SW 1271 (cell line): ENCODE results near the gene STK17B.
"Not testable (repeated sequence)": the region's sequence is repeated elsewhere in the genome, so short reads cannot be mapped to it uniquely, and the experiment has no call there.

ENCODE experiments used
- DNase-seq, 2 experiments: peaks; one replicate each; lab custom pipeline; 2025; lab: John Stamatoyannopoulos, UW

Gene STK17B

DNA sequence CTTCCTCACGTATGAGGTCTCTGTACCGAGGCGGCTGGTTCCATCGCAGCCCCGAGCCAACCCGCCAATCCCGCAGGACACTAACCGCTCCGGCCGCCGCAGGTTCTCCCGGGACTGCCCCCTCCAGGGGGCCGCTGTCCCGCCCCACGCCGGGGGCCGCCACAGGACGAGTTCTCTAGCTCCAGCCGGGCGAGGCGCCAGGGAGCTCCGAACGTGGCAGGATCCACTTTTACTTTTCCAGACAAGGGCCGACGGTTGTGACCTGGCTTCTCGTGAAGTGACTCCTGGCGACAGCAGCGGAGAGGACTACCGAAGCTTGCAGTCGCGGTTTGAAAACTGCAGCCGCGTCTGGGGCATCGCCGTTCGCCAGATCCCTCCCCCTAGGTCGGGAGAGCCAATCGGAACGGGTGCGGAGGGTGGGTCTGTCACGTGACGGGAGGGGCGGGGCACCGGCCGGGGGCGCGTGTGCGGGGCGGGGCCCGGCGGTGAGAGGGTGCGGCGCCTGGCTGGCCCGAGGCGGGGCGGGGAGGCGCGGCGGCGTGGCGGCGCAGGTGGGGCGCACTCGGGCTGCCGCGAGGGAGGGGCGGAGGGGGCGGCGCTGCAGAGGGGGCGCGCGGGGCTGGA, at the start of gene STK17B:
Gene STK17B (minus strand): TSS at position 331 of the 624 bp plus-strand sequence. CDS start 8,195 bp downstream, outside the sequence.
- peak; percentile 74 to 86 for DNase-seq

DNA sequence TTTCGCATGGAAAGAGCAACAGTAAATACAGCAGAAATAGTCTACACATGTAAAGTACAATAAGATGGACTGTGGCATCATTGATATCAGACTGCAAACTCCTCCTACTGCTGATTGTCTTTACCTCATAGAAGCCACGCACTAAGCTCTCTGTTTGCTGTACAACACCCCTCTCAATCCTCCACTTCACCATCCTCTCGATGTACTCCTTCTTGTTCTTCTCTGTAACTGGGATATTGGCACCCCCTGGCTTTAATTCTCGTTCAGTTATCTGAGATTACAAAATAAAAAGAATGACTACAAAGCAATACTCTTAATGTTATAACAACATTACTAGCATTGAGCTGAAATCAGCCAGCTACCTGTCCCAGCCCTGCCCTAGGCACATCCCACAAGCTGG, 49.3 kb upstream of the STK17B start:
- DNase-seq: no peak

DNA sequence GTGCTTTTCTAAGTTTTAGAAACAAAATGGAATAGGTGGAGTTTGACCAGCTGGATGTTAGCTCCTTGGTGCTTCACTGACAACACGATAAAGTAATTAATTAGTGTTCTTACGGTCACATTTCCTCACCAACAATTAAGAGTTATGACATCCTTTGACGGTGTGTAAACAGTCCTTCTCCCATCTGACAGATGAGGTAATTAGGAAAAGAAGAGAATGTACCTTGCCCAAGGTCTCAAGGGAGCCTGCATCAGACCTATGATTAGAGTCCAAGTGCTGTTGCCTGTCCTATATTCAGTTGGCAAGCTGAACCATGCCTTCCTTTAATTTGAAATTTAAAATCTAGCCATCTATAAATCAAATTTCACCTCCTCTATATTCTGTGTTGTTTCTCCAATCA, 48.3 kb upstream of the STK17B start:
- DNase-seq: no peak

DNA sequence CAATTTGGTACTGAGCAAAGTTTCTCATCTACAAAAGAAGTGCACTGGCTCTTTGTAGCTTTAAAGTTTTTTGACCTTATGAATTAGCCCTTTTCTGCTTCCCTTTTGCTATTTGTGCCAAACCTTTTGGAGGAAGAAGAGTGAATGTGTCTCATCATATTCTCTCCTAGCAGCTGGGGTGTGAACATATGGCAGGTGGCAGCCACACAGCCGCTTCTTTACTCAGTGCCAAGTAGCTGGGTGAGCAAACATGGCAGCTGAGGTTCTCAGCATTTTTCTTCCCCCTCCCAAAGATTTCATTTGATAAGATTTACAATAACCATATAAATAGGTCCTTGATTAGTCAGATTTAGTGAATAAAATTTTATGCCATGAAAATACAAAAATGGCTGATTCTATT, 46.7 kb upstream of the STK17B start:
- DNase-seq: no peak

DNA sequence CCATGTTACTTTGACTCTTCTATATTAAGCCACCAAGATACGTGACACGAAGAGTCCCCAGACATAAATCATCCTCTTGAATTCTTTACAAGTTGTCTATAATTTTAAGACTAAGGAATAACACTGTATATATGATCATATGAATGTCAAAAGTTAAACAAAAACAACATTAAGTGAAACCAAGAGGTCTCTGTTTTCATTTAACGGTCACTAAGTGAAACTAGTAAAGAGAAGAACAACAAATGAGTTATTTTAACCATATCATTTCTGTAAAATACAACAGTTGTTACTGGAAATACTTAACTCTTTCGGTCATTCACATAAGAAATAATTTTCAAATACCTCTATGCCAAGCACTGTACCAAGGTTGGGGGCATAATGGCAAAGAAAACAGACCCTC, 45.7 kb upstream of the STK17B start:
- no peak for DNase-seq

DNA sequence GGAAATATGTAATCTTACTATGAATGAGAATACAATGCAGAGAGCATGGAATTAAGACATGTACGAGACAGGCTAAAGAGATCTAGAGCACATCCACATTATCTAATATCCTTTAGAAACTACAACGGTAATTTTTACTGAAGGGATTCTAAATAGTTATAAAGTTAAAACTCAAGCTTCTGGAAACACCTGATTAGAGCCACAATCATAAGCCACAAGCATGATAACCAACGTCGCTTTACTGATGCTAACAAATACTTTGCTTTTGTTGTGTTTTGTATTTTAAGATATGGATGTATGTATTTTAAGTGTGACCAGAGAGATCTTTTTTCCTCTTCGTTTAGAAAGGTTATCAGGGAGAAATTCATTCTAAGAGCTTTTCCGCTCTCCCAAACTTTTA, 44.0 kb upstream of the STK17B start:
- no peak for DNase-seq

DNA sequence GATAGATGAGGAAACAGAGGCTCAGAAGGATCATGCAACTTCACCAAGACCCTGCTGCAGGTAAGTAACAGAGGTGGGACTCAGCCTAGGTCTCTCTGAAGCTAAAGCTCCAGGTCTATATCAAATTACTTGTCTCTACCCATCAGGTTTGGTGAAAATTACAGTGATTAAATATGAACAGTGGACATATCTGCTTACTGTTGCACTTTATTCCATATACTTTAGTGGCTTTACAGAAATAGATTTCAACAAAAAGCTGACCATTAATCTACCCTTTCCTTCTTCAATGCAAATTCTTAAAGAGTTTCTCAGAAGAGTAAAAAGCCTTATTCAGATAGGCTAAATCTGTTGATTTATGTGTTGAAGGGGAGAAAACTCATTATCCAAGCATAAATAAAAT, 42.8 kb upstream of the STK17B start:
- DNase-seq: no peak

DNA sequence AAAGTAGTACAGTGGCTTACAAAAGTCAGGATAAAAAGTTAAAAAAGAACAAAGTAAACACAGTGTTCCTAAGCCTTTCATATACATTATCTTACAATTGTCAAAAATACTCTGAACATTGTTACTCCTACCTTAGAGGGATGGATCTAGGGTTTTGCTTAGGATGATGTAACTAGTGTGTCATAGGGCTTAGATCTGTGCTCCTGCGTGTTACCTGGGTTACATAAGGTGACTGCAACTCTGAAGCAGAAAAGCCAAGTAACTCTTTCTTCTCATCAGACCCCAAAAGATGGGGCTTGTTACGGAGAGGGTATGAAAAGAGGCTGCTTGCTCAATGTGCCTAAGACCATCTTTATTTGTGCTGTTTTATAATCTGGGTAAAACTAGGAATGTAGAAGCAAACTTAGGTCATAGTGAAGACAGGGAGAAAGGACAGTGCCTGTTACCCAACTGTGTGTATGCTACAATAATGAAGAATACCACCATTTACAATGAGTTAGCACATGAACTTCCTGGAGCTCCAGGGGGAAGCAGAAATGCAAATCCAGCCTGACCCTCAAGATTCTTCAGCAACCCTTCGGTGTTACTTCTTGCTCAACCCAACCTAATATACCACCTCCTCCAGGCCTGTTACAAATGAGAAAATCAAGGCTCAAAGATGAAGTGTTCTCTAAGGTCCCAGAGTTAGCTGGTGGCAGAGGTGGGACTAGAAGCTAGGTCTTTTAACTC, 42.0 kb upstream of the STK17B start:
- DNase-seq: no peak

DNA sequence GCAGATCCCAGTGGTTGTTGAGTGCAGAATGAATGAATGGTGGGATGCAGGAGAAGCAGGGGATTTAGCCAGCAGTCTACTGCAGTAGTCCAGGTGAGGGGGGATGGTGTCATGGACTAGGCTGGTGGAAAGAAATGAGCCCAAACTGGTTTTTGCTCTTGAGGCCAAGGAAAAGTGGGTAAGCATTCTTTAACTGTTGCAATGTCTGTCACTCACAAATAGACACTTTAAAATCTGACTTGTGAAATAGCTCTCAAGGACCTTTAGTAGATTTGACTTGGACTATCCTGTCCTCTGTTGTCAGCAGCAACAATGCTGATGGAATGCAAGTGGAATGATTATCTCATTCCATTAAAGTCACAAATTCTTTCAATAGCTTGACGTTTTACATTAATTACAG, 37.5 kb upstream of the STK17B start:
- DNase-seq: no peak

DNA sequence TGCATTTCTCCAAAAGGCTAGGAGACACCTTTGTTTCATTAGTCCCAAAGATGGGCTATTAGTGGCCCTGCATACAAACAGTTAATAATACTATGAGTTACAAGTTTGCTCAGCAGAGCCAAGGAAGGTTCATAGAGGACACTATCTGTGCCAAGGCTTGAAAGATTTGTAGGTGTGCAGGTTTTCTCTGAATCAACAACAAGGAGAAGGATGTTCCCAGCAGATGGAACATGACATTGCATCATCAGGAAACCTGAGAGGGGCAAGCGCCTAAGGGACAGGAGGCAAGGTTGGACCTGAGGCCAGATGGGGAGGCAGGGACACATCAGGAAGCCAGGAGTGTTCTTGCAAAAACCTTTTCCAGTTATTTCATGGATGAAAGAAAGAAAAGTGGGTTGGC, 35.4 kb upstream of the STK17B start:
- no peak for DNase-seq

DNA sequence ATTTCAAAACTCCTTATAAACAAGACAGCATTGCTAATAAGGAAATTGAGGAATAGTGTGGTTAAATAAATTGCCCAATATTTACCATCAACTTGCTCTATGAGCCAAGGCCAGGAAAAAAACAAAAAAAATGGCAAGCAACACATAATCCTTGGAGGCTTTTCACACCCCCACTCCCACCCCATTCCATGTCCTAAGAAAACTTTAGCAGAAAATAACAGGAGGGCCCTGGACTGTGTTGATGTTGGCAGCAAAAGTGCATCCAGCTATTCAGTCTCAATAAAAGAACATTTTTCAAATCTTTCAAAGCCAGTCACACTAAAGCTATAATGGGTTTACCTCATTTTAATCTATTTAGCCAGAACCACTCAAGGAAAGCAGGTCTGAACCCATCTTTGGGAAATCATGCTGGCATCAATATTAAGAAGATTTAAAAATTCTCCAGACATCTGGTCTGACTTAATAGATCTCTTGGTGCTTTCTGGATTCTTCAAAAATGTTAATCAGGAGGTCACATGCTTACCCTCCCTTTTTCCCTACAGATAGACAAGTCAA, 34.6 kb upstream of the STK17B start:
- DNase-seq: no peak

DNA sequence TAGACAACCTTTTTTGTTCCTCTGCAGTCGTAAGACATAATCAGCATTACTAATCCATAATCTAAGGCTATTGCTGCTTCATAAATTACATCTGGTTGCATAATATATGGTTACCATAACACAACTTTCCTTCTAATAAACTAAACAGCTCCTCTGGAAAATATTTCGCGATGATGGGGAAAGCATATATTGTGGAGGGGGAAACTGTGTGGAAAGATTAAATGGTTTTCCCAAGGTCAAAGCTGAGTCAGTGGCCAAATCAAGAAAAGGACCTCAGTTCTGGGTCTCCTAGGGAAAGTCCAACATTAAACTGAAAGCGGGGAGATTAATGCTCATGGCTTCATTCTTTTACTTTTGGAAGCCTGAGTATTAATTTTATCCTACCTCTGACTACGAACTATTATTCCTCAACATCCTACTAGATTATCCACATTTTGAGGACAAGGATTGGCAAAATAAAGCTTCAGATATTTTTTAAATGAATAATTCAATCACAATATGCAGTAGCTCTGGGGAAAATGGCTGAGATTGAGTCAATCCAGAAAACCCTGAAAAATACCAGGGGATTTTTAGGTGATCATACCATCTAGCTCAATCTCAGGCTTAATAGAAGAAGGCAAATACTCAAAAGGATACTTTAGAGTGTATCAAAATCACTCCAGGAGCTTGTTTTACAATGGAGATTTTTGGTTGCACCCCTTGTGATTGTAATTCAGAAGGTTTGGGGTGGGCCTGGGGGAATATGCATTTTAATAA, 33.8 kb upstream of the STK17B start:
- no peak for DNase-seq

DNA sequence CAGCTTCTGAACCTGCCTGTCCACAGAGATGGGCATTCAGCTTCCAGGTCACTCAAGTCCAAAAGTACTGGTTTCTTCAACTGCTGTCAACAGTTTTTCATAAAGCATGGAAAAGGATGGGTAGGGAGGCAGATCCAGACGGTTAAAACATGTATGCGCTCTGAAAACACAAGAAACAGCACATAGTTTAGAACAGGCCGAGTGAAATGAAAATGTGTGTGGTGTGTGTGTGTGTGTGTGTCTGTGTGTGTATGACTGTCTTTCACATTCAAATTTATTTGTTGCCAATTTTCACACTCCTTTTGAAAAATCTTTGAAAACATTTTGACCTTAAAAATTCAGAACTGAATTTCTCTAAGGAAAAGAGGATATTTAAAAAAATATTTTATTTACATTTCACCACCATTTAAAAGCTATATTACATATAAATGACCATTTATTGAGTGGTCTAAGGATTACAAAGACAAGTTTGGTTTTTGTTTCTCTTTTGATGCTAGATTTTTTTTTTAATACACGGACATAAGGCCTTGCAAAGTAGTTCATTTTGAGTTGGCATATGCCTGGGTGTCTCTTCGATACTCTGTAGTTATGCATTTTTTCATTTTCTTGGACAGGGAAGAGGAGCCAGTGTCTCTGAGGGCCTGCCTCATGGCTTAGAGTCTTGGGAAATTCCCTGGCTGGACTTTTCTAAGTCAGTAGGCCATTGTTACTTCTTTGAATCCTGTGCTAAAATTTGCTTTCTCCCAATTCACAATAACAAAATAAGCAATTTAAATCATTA, 30.0 kb upstream of the STK17B start:
- no peak for DNase-seq

DNA sequence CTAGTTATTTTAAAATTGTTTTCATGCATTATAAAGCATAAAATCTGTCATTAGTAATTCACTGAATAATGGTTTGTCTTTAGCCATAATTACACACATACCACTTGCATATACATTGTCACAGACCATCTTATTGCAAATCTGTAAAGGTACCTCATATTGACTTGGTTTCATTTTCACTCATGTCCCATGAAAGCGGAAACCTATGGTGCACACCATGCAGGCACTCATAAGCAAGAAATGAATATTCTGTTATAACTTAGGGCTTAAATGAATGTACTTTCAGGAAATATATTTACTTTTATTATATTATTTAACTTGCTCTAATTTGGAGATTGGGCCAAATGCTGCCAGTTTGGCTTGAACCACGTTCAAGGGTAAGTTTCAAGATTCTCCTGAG, 29.2 kb upstream of the STK17B start:
- DNase-seq: no peak

DNA sequence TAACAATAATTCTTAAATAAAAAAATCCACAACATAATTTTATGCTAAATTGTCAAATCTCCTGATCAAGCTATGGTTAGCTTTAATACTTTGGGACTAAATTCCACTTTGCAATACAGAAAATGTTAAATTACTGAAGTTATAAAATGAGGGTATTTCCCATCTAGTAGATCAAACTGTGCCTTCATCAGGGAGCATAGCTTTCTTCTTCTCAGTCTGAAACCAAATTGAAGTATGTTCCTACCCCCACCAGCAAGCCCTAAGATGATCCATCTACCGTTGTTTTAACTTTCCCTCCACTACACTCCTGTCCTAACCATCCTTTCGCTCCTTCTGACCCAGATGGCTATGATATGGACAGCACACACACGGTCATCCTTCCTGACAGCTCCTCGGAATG, 24.4 kb upstream of the STK17B start:
- DNase-seq: no peak

DNA sequence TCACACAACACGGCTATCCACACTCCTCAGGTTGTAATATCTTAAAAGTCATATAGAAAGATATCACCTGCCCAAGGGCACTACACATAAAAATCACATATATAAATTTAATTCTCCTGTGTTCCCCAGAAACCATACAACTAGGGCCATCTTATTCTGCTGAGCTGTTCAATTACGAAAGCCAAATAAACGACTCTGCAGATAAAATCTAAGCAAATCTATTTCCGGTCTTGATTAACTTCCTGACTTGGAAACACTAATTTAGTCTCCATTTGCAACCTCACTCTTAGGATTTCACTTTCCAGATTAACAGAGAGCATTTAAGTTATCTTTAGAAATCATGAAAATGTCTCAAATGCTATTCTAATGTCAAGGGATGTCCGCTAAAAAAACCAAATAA, 23.9 kb upstream of the STK17B start:
- DNase-seq: no peak

DNA sequence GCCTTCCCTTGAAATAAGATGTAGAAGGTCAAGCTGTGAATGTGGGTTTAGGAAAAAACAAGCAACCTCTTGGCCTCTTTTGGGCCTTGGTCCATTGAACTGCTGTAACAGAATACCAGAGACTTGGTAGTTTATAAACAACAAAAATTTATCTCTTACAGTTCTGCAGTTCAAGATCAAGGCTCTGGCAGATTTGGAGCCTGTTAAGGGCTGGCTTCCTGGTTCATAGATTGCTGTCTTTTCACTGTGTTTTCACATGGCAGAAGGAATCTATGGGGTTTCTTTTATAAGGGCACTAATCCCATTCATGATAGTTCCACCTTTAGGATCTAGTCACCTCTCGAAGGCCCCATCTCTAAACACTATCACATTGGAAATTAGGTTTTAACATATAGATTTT, 20.2 kb upstream of the STK17B start:
- no peak for DNase-seq

DNA sequence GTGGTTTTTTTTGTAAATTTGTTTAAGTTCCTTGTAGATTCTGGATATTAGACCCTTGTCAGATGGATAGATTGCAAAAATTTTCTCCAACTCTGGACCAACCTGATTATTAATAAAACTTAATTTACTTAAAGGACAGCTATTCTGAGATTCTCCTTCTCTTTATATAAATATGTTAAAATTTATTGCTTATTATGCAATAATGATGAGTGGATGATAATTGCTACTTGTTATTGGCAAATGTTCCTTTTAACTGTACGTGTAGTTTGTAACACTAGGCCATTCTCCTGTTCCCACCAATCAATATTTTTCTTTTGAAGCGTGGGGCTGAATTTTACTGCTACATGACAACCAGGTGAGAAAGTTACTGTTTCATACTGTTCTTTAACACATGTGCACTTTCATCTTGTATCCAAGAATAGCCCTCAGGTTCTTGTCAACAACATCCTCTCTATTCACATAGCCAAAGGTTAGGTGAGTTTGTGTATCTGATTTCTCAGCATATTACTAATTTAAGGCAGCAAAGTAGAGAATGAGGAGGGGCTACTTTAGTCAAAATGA, 16.6 kb upstream of the STK17B start:
- no peak for DNase-seq

DNA sequence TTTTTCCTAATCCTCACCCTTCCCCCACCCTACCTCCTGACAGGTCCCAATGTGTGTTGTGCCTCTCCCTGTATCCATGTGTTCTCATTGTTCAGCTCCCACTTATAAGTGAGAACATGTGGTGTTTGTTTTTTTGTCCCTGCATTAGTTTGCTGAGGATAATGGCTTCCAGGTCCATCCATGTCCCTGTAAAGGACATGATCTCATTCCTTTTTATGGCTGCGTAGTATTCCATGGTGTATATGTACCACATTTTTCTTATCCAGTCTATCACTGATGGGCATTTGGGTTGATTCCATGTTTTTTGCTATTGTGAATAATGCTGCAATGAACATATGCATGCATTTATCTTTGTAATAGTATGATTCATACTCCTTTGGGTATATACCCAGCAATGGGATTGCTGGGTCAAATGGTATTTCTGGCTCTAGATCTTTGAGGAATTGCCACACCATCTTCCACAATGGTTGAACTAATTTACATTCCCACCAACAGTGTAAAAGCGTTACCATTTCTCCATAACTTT, 15.9 kb upstream of the STK17B start:
- not testable (repeated sequence) for DNase-seq

DNA sequence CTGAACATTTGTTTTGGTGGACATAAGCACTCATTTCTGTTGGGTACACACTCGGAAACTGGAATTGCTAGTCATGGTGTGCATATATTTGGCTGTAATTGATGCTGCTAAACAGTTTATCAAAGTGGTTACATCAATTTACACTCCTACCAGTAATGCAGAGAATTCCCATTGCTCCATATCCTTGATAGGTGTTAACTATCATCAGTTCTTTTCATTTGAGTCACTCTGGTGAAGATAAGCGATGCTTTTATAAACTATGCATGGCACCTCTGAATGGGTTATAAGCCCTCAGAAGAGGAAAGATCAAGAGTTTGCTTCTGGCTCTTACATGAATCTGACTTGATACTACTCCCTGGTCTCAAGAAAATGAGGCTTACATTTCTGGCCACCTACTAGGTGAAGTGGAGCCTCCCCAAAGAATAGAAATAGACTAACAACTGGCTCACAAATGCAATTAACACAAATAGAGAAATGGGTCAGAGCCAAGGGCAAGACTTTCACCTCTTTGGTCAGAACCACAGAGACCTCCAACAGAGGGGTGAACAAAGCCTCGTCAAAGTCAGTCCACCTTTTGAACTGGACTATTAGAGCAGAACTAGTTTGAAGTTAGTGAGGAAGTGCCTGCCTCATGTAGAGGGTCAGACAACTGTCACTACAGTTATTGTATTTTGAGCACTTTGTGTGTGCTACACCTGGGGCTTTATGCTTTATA, 15.0 kb upstream of the STK17B start:
- DNase-seq: no peak

DNA sequence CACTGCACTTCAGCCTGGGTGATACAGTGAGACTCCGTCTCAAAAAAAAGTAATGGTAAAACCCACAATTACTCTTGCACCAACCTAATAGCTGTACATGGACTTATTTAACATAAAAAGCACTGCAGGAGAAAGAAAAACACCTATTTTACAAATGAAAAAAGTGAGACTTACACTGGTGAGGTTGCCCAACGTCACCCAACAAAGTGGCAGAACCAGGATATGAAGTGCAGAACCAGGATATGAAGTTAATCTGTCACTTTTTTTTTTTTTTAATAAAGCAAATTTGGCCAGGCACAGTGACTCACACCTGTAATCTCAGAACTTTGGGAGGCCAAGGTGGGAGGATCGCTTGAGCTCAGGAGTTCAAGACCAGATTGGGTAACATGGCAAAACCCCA, 13.5 kb upstream of the STK17B start:
- DNase-seq: no peak
